ENCODE data around the gene POU5F1. TPM values are rescaled to one million over a fixed set of nuclear protein-coding genes. Genes with fewer than 3 reads are reported as not detected.
A peak's percentile ranks its signal among the peaks of the same experiment; 100 is the strongest.
"Not testable (repeated sequence)": the region's sequence is repeated elsewhere in the genome, so short reads cannot be mapped to it uniquely, and the experiment has no call there.

The POU5F1 gene
- total RNA-seq, 1 experiment from 2014 or later = not detected

DNA sequence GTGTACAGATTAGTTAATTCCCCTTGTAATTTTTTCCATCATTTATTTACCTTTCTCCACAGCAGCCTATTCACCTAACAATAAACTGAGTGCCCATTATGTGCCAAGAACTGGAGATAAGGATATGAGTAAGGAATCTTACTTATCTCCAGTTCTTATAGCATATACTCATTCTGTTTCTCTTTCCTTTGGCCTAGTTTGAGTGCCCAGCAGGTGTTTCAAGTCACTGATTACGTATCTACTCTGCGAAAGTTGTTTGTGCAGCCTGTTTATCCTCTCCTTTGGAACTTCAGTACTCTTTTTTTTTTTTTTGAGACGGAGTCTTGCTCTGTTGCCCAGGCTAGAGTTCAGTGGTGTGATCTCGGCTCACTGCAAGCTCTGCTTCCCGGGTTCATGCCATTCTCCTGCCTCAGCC, 17.3 kb upstream of the POU5F1 start:
- no peak for TF ChIP-seq EZH2phosphoT487 (IDR thresholded peaks at IDR 0.05; ENCODE audit: borderline replicate concordance, low read length)
- TF ChIP-seq, protein P1, sequence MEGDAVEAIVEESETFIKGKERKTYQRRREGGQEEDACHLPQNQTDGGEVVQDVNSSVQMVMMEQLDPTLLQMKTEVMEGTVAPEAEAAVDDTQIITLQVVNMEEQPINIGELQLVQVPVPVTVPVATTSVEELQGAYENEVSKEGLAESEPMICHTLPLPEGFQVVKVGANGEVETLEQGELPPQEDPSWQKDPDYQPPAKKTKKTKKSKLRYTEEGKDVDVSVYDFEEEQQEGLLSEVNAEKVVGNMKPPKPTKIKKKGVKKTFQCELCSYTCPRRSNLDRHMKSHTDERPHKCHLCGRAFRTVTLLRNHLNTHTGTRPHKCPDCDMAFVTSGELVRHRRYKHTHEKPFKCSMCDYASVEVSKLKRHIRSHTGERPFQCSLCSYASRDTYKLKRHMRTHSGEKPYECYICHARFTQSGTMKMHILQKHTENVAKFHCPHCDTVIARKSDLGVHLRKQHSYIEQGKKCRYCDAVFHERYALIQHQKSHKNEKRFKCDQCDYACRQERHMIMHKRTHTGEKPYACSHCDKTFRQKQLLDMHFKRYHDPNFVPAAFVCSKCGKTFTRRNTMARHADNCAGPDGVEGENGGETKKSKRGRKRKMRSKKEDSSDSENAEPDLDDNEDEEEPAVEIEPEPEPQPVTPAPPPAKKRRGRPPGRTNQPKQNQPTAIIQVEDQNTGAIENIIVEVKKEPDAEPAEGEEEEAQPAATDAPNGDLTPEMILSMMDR (conservative IDR thresholded peaks at IDR 0.05; ENCODE audit: low read depth, low read length) = no peak
- no peak for TF ChIP-seq EZH2 (IDR thresholded peaks at IDR 0.05; ENCODE audit: low read length, unreplicated experiment)
- H3K27me3 ChIP-seq (ENCODE audit: low read length) = no peaks in the 10 kb centered on the region
- no peak overlapping the region for H3K4me2 ChIP-seq (ENCODE audit: low read length)
- no TSS peak for BruUV-seq (replicated peaks)
- H3K9ac ChIP-seq (ENCODE audit: low read length) = no peak overlapping the region
- H3K4me3 ChIP-seq (ENCODE audit: low read length) = no peak overlapping the region
- CTCF ChIA-PET = no interaction called here
- H2AFZ ChIP-seq (ENCODE audit: low read length) = no peak overlapping the region
- H3K27ac ChIP-seq (ENCODE audit: low read length) = no peak overlapping the region
- intact Hi-C loops (cut with micrococcal nuclease) = no loop called here
- ATAC-seq = peak; percentile 59
- no peaks in the 10 kb centered on the region for H3K9me2 ChIP-seq (replicated peaks; ENCODE audit: low read length)
- H3K9me3 ChIP-seq (ENCODE audit: low read length) = no peaks in the 10 kb centered on the region
- no peaks in the 10 kb centered on the region for H3K4me1 ChIP-seq (ENCODE audit: insufficient read depth, low read length)
- peak; percentile 33 for DNase-seq
- H4K20me1 ChIP-seq (ENCODE audit: low read length) = no peaks in the 10 kb centered on the region
- H3K36me3 ChIP-seq (ENCODE audit: low read depth, low read length) = no peaks in the 10 kb centered on the region
- no peaks in the 10 kb centered on the region for H3F3A ChIP-seq (ENCODE audit: low read length, unreplicated experiment)
- H3K79me2 ChIP-seq (ENCODE audit: low read length) = no peaks in the 10 kb centered on the region
- POLR2A ChIA-PET (ENCODE audit: unreplicated experiment) = interaction anchor here (0.6 kb wide), 1 partner anchor 211 kb away, joined by 3 read pairs; no protein-coding TSS in a partner anchor

DNA sequence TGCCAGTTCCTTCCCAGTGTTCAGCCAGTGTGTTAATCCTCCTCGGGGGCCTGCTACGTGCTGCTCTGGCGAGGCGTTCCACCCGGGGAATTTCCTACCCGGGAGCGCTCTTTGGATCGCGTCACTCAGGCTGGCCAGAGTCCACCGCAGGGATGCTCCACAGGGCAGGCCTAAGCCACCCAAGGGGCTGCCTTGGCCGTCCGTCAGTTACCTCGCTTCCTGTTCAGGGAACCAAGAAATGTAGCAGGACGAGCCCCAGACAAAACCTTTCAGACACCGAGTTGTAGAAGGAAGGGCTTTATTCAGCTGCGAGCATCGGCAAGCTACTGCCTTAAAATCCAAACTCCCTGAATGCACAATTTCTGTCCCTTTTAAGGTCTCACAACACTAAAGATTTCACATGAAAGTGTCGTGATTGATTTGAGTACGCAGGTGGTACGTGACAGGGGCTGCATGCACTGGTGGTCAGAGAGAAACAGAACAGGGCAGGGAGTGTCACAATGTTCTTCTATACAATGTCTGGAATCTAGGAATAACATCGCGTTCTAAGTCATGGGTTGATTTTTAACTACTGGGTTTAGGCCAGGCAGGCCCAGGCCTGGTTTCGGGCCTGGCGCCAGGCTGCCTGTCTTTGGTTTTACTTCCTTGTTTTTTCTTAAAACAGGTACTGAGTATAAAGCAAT, 15.7 kb upstream of the POU5F1 start:
- H2AFZ ChIP-seq (ENCODE audit: low read length) = no peak overlapping the region; the same call in 1 of the 2 replicates

DNA sequence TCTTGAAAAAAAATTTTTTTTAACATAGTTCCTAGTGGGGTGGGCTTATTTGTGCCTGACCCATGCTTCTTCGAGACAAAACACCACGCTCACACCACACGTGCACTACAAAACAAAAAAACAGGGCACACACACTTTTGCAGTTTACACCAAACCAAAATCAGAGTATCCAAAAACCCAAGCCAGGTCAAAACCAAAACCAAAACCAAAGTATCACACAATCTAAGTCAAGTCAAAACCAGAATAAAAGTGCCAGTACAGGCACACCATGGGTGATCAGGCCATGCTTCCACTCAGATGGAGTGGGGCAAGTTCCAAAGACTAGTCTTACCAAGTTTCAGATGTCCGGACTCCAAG, 15.2 kb upstream of the POU5F1 start:
- H2AFZ ChIP-seq (ENCODE audit: low read length); H3F3A ChIP-seq (ENCODE audit: low read length, unreplicated experiment); H3K9ac ChIP-seq (ENCODE audit: low read length); DNase-seq; H3K79me2 ChIP-seq (ENCODE audit: low read length); CTCF ChIA-PET; ATAC-seq; H3K4me2 ChIP-seq (ENCODE audit: low read length); intact Hi-C loops (cut with micrococcal nuclease); H3K27me3 ChIP-seq (ENCODE audit: low read length); H4K20me1 ChIP-seq (ENCODE audit: low read length); H3K36me3 ChIP-seq (ENCODE audit: low read depth, low read length); H3K4me3 ChIP-seq (ENCODE audit: low read length); POLR2A ChIA-PET (ENCODE audit: unreplicated experiment); H3K9me2 ChIP-seq (replicated peaks; ENCODE audit: low read length); H3K9me3 ChIP-seq (ENCODE audit: low read length); H3K4me1 ChIP-seq (ENCODE audit: insufficient read depth, low read length); H3K27ac ChIP-seq (ENCODE audit: low read length): not testable (repeated sequence)
- BruUV-seq (replicated peaks) = TSS peak; percentile 87

More for the DNA sequence above, 15.7 kb upstream of the POU5F1 start:
- no TSS peak for BruUV-seq (replicated peaks)
- Histone ChIP-seq H3K9me2 (replicated peaks; ENCODE audit: low read length) (no peaks in the 10 kb centered on the region), H3K9ac (ENCODE audit: low read length) (no peak overlapping the region), H3K79me2 (ENCODE audit: low read length) (no peaks in the 10 kb centered on the region), H3K36me3 (ENCODE audit: low read depth, low read length) (no peaks in the 10 kb centered on the region), H3K9me3 (ENCODE audit: low read length) (no peaks in the 10 kb centered on the region), H3K4me2 (ENCODE audit: low read length) (no peak overlapping the region), H3K4me3 (ENCODE audit: low read length) (no peak overlapping the region), H4K20me1 (ENCODE audit: low read length) (no peaks in the 10 kb centered on the region), H3K4me1 (ENCODE audit: insufficient read depth, low read length) (no peaks in the 10 kb centered on the region), H3K27ac (ENCODE audit: low read length) (no peak overlapping the region), H3K27me3 (ENCODE audit: low read length) (no peaks in the 10 kb centered on the region), H3F3A (ENCODE audit: low read length, unreplicated experiment) (no peaks in the 10 kb centered on the region)
- ATAC-seq = peak; percentile 43
- ChIA-PET POLR2A (ENCODE audit: unreplicated experiment) (no interaction called here), CTCF (no interaction called here)
- no peak for TF ChIP-seq EZH2phosphoT487 (IDR thresholded peaks at IDR 0.05; ENCODE audit: borderline replicate concordance, low read length)
- TF ChIP-seq, protein P1 (conservative IDR thresholded peaks at IDR 0.05; ENCODE audit: low read depth, low read length) = no peak
- no peak for DNase-seq
- intact Hi-C loops (cut with micrococcal nuclease) = no loop called here

DNA sequence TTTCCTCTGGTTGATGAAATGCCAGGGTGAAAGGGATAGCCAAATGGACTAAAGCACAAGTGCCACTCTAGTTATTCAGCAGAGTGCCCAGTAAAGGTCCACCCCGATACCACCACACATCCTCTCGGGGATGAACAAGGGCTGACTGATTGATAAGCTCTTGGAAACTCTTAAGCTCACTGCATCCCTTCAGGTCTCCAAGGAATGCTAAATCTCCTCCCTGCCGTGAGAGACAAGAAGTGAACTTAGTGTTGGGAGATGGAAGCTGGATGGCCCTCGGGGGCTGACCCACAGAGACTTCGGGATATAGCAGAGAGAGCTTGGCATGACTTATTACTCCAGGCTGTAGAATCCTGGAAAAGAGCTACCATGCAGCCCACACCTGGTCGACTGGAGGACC, 13.4 kb upstream of the POU5F1 start:
- BruUV-seq (replicated peaks) = not testable (repeated sequence)

DNA sequence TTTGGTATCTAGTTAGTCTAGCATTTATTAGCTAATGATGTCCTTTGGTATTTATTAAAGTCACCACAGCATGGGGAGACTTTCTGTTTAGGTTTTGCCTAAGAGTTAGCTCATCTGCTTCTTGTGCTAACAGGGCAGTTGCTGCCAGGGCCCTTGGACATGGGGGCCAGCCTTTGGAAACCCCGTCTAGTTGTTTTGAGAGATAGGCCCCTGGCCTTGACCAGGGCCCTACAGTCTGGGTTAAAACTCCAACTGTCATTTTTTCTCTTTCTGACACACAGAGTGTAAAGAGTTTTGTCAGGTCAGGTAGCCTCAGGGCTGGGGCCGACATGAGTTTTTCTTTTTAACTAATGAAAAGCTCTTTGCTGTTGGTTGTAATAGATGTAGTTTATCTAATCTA, 12.8 kb upstream of the POU5F1 start:
- POLR2A ChIA-PET (ENCODE audit: unreplicated experiment); BruUV-seq (replicated peaks); CTCF ChIA-PET: not testable (repeated sequence)

More for the DNA sequence above, 13.4 kb upstream of the POU5F1 start:
- H2AFZ ChIP-seq (ENCODE audit: low read length); H3K4me3 ChIP-seq (ENCODE audit: low read length); H3F3A ChIP-seq (ENCODE audit: low read length, unreplicated experiment); H3K4me2 ChIP-seq (ENCODE audit: low read length); H3K4me1 ChIP-seq (ENCODE audit: insufficient read depth, low read length); H4K20me1 ChIP-seq (ENCODE audit: low read length); DNase-seq; H3K36me3 ChIP-seq (ENCODE audit: low read depth, low read length); H3K27ac ChIP-seq (ENCODE audit: low read length); H3K9me3 ChIP-seq (ENCODE audit: low read length); H3K27me3 ChIP-seq (ENCODE audit: low read length); intact Hi-C loops (cut with micrococcal nuclease); H3K79me2 ChIP-seq (ENCODE audit: low read length); CTCF ChIA-PET; ATAC-seq; H3K9me2 ChIP-seq (replicated peaks; ENCODE audit: low read length); POLR2A ChIA-PET (ENCODE audit: unreplicated experiment); H3K9ac ChIP-seq (ENCODE audit: low read length): not testable (repeated sequence)

More for the DNA sequence above, 12.8 kb upstream of the POU5F1 start:
- H3K27ac ChIP-seq (ENCODE audit: low read length); H3K36me3 ChIP-seq (ENCODE audit: low read depth, low read length); H3K9me2 ChIP-seq (replicated peaks; ENCODE audit: low read length); H3F3A ChIP-seq (ENCODE audit: low read length, unreplicated experiment); H3K79me2 ChIP-seq (ENCODE audit: low read length); H3K4me3 ChIP-seq (ENCODE audit: low read length); H2AFZ ChIP-seq (ENCODE audit: low read length); H3K9me3 ChIP-seq (ENCODE audit: low read length); H3K27me3 ChIP-seq (ENCODE audit: low read length); intact Hi-C loops (cut with micrococcal nuclease); H3K9ac ChIP-seq (ENCODE audit: low read length); H4K20me1 ChIP-seq (ENCODE audit: low read length); ATAC-seq; DNase-seq; H3K4me1 ChIP-seq (ENCODE audit: insufficient read depth, low read length); H3K4me2 ChIP-seq (ENCODE audit: low read length): not testable (repeated sequence)
